Brain microvascular endothelial cell (primary cell): ENCODE data around the gene HMGCR.

Source experiments
- DNase-seq: peaks from one replicate; pipeline ENCODE4 v3.0.0-alpha.2; 2020
- H3K27ac ChIP-seq: fragments of 250-450 bp; sonication (Bioruptor Pico); 2 replicates; pipeline ENCODE4 v1.5.1; 2020; ENCODE audit warnings: mild to moderate bottlenecking, moderate library complexity
- H3K27me3 ChIP-seq: fragments of 250-450 bp; sonication (Bioruptor Pico); replicated peaks from 2 replicates; pipeline ENCODE4 v1.5.1; 2020; ENCODE audit warnings: mild to moderate bottlenecking
- H3K36me3 ChIP-seq: fragments of 250-450 bp; sonication (Bioruptor Pico); replicated peaks from 2 replicates; pipeline ENCODE4 v1.5.1; 2020; ENCODE audit warnings: mild to moderate bottlenecking
- H3K4me3 ChIP-seq: 2 replicates; pipeline ENCODE4 v1.5.1; 2011; ENCODE audit warnings: low read depth, mild to moderate bottlenecking, control low read depth, low read length, moderate library complexity
- CTCF ChIP-seq: IDR thresholded peaks from 2 replicates; pipeline ENCODE4 v1.5.1; 2011; ENCODE audit warnings: low read depth, mild to moderate bottlenecking, moderate library complexity, low read length, control low read depth, inconsistent platforms; ENCODE audit errors: missing control alignments
- in situ Hi-C: cut with HindIII; loops from 2 replicates; pipeline ENCODE4 v1.10.0; 2017; ENCODE audit warnings: low sequenced_read_pairs, low pct_ligation_motif_present

Gene HMGCR

GRCh38 chr5:75337366-75338021, 474 bp downstream of the HMGCR start:
- in situ Hi-C loops: no loop called here
- TF ChIP-seq CTCF: no peak
- H3K36me3 ChIP-seq: no peaks in the 10 kb centered on the region
- peak overlapping the region; percentile 98 for H3K4me3 ChIP-seq
- no peak for DNase-seq
- no peaks in the 10 kb centered on the region for H3K27me3 ChIP-seq
- H3K27ac ChIP-seq: peak overlapping the region; percentile 84

GRCh38 chr5:75338408-75338807, 1.4 kb downstream of the HMGCR start:
- no peaks in the 10 kb centered on the region for H3K27me3 ChIP-seq
- in situ Hi-C loops: no loop called here
- H3K27ac ChIP-seq: no peak overlapping the region
- no peaks in the 10 kb centered on the region for H3K36me3 ChIP-seq
- TF ChIP-seq CTCF: no peak
- no peak for DNase-seq
- H3K4me3 ChIP-seq: peak overlapping the region; percentile 98

GRCh38 chr5:75340714-75341478, 3.9 kb downstream of the HMGCR start:
- no peak for DNase-seq
- in situ Hi-C loops: no loop called here
- H3K36me3 ChIP-seq: peaks cover 12% of the 10 kb centered on the region
- no peak for TF ChIP-seq CTCF
- H3K4me3 ChIP-seq: no peak overlapping the region
- no peaks in the 10 kb centered on the region for H3K27me3 ChIP-seq
- no peak overlapping the region for H3K27ac ChIP-seq

GRCh38 chr5:75341934-75342333, 4.9 kb downstream of the HMGCR start:
- H3K27ac ChIP-seq: no peak overlapping the region
- no peak overlapping the region for H3K4me3 ChIP-seq
- no peaks in the 10 kb centered on the region for H3K27me3 ChIP-seq
- DNase-seq: no peak
- in situ Hi-C loops: no loop called here
- peaks cover 15% of the 10 kb centered on the region for H3K36me3 ChIP-seq
- TF ChIP-seq CTCF: no peak

- peaks cover 24% of the 10 kb centered on the region for H3K36me3 ChIP-seq
- H3K27me3 ChIP-seq: no peaks in the 10 kb centered on the region
- in situ Hi-C loops: no loop called here
- no peak for DNase-seq
- H3K27ac ChIP-seq: no peak overlapping the region
- no peak for TF ChIP-seq CTCF
- no peak overlapping the region for H3K4me3 ChIP-seq
Observed at GRCh38 chr5:75342836-75343235, 5.8 kb downstream of the HMGCR start.

- in situ Hi-C loops: no loop called here
- H3K27me3 ChIP-seq: no peaks in the 10 kb centered on the region
- peak; percentile 75 for DNase-seq
- no peak overlapping the region for H3K4me3 ChIP-seq
- no peak for TF ChIP-seq CTCF
- H3K36me3 ChIP-seq: peaks cover 61% of the 10 kb centered on the region
- peak overlapping the region; percentile 74 for H3K27ac ChIP-seq
Observed at GRCh38 chr5:75348241-75348640, 11.2 kb downstream of the HMGCR start.
